BLaER1 (cell line): ENCODE measurements around the gene HOXD8.
A peak's percentile ranks its signal among the peaks of the same experiment; 100 is the strongest.

ENCODE experiments used
- H3K27ac ChIP-seq: shearing (Covaris generic); formaldehyde crosslinking; 2 replicates; pipeline ENCODE4 v1.8.1; 2022
- H3K27me3 ChIP-seq: shearing (Covaris generic); formaldehyde crosslinking; 2 replicates; pipeline ENCODE4 v1.8.1; 2022
- H3K36me3 ChIP-seq: shearing (Covaris generic); formaldehyde crosslinking; 2 replicates; pipeline ENCODE4 v1.8.1; 2022
- H3K4me1 ChIP-seq: shearing (Covaris generic); formaldehyde crosslinking; 2 replicates; pipeline ENCODE4 v1.8.1; 2022
- H3K4me2 ChIP-seq: shearing (Covaris generic); formaldehyde crosslinking; 2 replicates; pipeline ENCODE4 v1.8.1; 2022
- H3K4me3 ChIP-seq: shearing (Covaris generic); formaldehyde crosslinking; 2 replicates; pipeline ENCODE4 v1.8.1; 2022
- H3K9ac ChIP-seq: shearing (Covaris generic); formaldehyde crosslinking; 2 replicates; pipeline ENCODE4 v1.8.1; 2022
- H3K9me3 ChIP-seq: shearing (Covaris generic); formaldehyde crosslinking; 2 replicates; pipeline ENCODE4 v1.8.1; 2022
- H4K20me1 ChIP-seq: shearing (Covaris generic); formaldehyde crosslinking; 2 replicates; pipeline ENCODE4 v1.8.1; 2022
- Cebpa-rat ChIP-seq: shearing (Covaris generic); IDR thresholded peaks from 2 replicates; pipeline ENCODE4 v1.8.1; 2022

The HOXD8 gene

DNA sequence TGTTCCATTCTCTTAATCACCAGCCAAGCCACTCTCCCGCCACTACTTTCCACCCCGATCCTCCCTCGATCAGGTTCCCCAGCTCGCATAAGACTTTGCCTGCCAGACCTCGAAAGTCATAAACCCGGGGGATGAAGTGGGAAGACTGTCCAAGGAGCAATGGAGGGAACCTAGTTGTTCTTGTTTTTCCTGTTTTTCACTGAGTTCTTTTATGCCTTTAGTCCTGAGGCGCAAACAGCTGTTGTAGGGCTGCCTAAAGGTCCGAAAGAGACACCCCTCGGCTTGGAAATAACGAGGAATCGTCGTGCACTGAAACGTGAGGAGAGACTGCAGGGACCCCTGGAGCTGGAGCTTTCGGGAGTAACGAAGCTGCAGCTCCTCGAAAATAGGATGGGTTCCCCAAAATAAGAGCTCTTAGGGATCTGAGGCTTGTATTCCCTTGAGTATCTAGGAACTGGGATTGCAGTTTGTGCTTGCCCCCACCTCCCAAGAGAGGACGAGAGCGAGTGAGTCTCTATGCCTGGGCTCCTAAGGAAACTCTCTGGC lies 31.6 kb upstream of the HOXD8 start:
- Histone ChIP-seq H3K36me3 (no peaks in the 10 kb centered on the region), H3K4me2 (peak overlapping the region; percentile 78), H3K27me3 (peaks cover 100% of the 10 kb centered on the region), H3K9ac (no peak overlapping the region), H3K4me3 (peak overlapping the region; percentile 59; the same call in 1 of the 2 replicates), H4K20me1 (peaks cover 93% of the 10 kb centered on the region), H3K4me1 (peaks cover 9% of the 10 kb centered on the region), H3K27ac (no peak overlapping the region), H3K9me3 (peaks cover 48% of the 10 kb centered on the region)
- no peak for TF ChIP-seq Cebpa-rat

DNA sequence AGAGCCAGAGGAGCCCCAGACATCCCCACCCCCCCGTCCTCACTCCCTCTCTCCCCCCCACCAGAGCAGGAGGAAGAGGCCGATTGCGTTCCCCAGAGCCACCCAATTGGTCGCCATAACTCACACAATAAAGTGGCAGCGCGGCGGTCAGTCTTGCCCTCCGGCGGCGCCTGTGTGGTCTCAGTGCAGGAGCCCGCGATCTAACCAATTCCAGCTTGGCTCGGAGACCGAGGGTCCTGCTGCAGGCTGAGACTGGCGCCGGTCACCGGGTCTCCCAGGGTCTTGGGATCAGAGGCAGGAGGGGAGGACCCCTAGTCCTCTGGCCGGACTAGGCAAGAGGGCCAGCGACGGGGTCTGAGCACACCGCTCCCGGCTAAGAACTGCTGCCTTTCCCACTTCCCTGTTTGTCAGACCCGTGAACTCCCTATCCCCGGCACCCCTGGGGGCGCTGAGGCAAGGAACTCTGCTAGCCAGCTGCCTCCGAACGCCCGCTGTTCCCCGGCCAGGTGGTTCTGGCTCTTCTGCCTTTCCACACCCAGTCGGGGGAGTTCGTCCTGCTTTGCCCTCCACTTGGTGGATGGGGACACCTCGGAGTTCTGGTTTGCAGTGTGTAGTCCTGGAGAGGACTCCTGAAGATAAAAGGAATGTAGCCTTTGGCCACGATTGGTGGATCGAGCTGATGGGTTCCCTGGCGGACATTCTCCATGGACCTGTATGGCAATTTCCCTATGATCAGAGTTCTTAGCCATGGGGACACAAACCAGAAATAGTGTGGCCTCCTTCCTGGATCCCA lies 30.9 kb upstream of the HOXD8 start:
- Histone ChIP-seq H3K27ac (no peak overlapping the region), H3K9me3 (peaks cover 46% of the 10 kb centered on the region), H3K4me3 (no peak overlapping the region), H3K4me2 (no peak overlapping the region), H3K9ac (no peak overlapping the region), H3K36me3 (no peaks in the 10 kb centered on the region), H4K20me1 (peaks cover 92% of the 10 kb centered on the region), H3K4me1 (peaks cover 9% of the 10 kb centered on the region), H3K27me3 (peaks cover 100% of the 10 kb centered on the region)
- no peak for TF ChIP-seq Cebpa-rat

- H3K4me1 ChIP-seq = peaks cover 9% of the 10 kb centered on the region
- H3K27me3 ChIP-seq = peaks cover 100% of the 10 kb centered on the region
- no peak overlapping the region for H3K4me2 ChIP-seq
- peaks cover 51% of the 10 kb centered on the region for H3K9me3 ChIP-seq
- H3K36me3 ChIP-seq = no peaks in the 10 kb centered on the region
- no peak for TF ChIP-seq Cebpa-rat
- H3K9ac ChIP-seq = no peak overlapping the region
- H3K27ac ChIP-seq = no peak overlapping the region
- peaks cover 90% of the 10 kb centered on the region for H4K20me1 ChIP-seq
- H3K4me3 ChIP-seq = no peak overlapping the region
Observed at GRCh38 chr2:176099159-176099727, 30.3 kb upstream of the HOXD8 start.

GRCh38 chr2:176099728-176100546 lies 29.6 kb upstream of the HOXD8 start, which contains the start of gene HOXD12:
HOXD12 (plus strand) TSS chr2:176099795; CDS start chr2:176099802, 7 bp downstream.
- H3K27ac ChIP-seq = no peak within 1 kb of the TSS
- H3K36me3 ChIP-seq = no peaks in the 10 kb centered on the region
- H3K9me3 ChIP-seq = peaks cover 57% of the 10 kb centered on the region
- peaks cover 83% of the 10 kb centered on the region for H4K20me1 ChIP-seq
- no peak within 1 kb of the TSS for H3K4me3 ChIP-seq
- H3K4me2 ChIP-seq = no peak within 1 kb of the TSS
- no peak within 1 kb of the TSS for H3K9ac ChIP-seq
- peaks cover 9% of the 10 kb centered on the region for H3K4me1 ChIP-seq
- TF ChIP-seq Cebpa-rat = no peak
- peaks cover 100% of the 10 kb centered on the region for H3K27me3 ChIP-seq

DNA sequence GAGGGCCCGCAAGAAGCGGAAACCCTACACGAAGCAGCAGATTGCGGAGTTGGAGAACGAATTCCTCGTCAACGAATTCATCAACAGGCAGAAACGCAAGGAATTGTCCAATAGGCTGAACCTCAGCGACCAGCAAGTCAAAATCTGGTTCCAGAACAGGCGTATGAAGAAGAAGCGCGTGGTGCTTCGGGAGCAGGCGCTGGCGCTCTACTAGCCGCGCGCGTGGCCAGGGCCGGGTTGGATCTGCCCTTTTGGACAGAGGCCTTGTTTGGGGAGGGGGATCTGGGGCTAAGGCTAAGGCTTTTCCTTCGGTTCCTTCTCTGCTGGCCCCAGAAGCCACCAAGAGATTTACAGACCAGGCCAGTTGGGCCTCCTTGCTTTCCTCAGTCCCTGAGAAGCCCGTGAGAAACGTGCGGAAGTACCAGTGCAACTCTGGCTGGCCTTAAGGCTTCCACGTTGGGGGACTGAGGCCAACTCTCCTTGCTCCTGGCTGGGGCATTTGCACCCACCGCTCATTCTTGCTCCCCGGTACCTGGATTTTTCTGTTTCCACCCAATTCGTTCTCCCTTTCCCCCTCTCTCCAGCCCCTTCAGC lies 28.9 kb upstream of the HOXD8 start:
- peaks cover 9% of the 10 kb centered on the region for H3K4me1 ChIP-seq
- H3K4me3 ChIP-seq = no peak overlapping the region
- H3K4me2 ChIP-seq = no peak overlapping the region
- no peak overlapping the region for H3K27ac ChIP-seq
- peaks cover 76% of the 10 kb centered on the region for H4K20me1 ChIP-seq
- no peaks in the 10 kb centered on the region for H3K36me3 ChIP-seq
- no peak for TF ChIP-seq Cebpa-rat
- H3K27me3 ChIP-seq = peaks cover 100% of the 10 kb centered on the region
- H3K9ac ChIP-seq = no peak overlapping the region
- H3K9me3 ChIP-seq = peaks cover 65% of the 10 kb centered on the region

GRCh38 chr2:176101216-176101830 lies 28.2 kb upstream of the HOXD8 start:
- no peak overlapping the region for H3K4me3 ChIP-seq
- H3K27ac ChIP-seq = no peak overlapping the region

DNA sequence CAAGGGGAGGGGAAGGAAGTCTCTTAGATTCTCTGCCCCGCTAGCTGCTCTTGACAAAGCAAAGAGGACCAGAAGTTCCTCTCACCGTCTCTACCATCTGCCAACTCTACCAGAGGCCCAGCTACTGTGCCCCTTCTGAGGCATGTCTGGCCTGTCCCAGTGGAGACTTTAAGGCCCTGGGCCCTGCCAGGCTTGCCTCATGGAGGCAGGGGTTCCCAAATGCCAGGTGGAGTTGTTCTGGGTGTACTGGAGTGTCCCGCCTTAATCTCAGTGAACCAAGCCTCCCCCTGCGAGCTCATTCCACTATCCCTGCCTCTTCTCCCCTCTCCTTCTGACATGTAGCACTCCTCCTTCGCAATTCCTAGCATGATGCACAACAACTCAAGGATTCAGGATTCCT lies 27.7 kb upstream of the HOXD8 start:
- peaks cover 100% of the 10 kb centered on the region for H3K27me3 ChIP-seq
- H3K36me3 ChIP-seq = no peaks in the 10 kb centered on the region
- no peak for TF ChIP-seq Cebpa-rat
- peaks cover 64% of the 10 kb centered on the region for H4K20me1 ChIP-seq
- H3K4me1 ChIP-seq = peaks cover 6% of the 10 kb centered on the region
- H3K9ac ChIP-seq = no peak overlapping the region
- H3K4me2 ChIP-seq = no peak overlapping the region
- no peak overlapping the region for H3K4me3 ChIP-seq
- H3K27ac ChIP-seq = no peak overlapping the region
- peaks cover 77% of the 10 kb centered on the region for H3K9me3 ChIP-seq

More at GRCh38 chr2:176101216-176101830, 28.2 kb upstream of the HOXD8 start:
- Histone ChIP-seq H3K4me1 (peaks cover 9% of the 10 kb centered on the region), H3K9ac (no peak overlapping the region), H3K36me3 (no peaks in the 10 kb centered on the region), H4K20me1 (peaks cover 69% of the 10 kb centered on the region), H3K9me3 (peaks cover 71% of the 10 kb centered on the region), H3K4me2 (no peak overlapping the region), H3K27me3 (peaks cover 100% of the 10 kb centered on the region)
- no peak for TF ChIP-seq Cebpa-rat

GRCh38 chr2:176102309-176102866 lies 27.1 kb upstream of the HOXD8 start:
- no peak overlapping the region for H3K4me2 ChIP-seq
- H3K27me3 ChIP-seq = peaks cover 99% of the 10 kb centered on the region
- H3K36me3 ChIP-seq = no peaks in the 10 kb centered on the region
- TF ChIP-seq Cebpa-rat = no peak
- H4K20me1 ChIP-seq = peaks cover 58% of the 10 kb centered on the region; the same call in 1 of the 2 replicates
- H3K27ac ChIP-seq = no peak overlapping the region
- H3K9ac ChIP-seq = no peak overlapping the region
- H3K4me3 ChIP-seq = no peak overlapping the region
- H3K4me1 ChIP-seq = peaks cover under 1% of the 10 kb centered on the region
- peaks cover 82% of the 10 kb centered on the region for H3K9me3 ChIP-seq
